HEK293 (cell line): ENCODE measurements around the gene OGFOD3.
A peak's percentile ranks its signal among the peaks of the same experiment; 100 is the strongest.
"Not testable (repeated sequence)": the region's sequence is repeated elsewhere in the genome, so short reads cannot be mapped to it uniquely, and the experiment has no call there.

Experiments used
- CTCF ChIA-PET: fragments of 350-600 bp; formaldehyde crosslinking; extraction: SDS; loops from one replicate; lab custom pipeline; 2021; ENCODE audit warnings: antibody characterized with exemption; lab: Yijun Ruan, JAX
- POLR2A ChIA-PET: fragments of 300-600 bp; formaldehyde crosslinking; extraction: SDS; loops from one replicate; lab custom pipeline; 2020; ENCODE audit warnings: antibody characterized with exemption, inconsistent platforms; lab: Yijun Ruan, JAX
- H3K27ac ChIP-seq: fragments of 200-500 bp; sonication (Bioruptor generic); 2 replicates; pipeline ENCODE4 v1.5.1; 2014; ENCODE audit warnings: low read depth, low read length, control low read depth, inconsistent platforms; ENCODE audit errors: extremely low read depth
- H3K36me3 ChIP-seq, 2 experiments: fragments of 200-500 bp in 1 of 2; sonication (Bioruptor generic) in 1 of 2; 1 replicate in 1 of 2; 2 replicates in 1 of 2; pipeline ENCODE4 v1.5.1; 2014 to 2017; ENCODE audit warnings: inconsistent platforms in 2 of 2, low read length in 2 of 2; ENCODE audit not compliant: control insufficient read depth in 2 of 2, insufficient read depth in 1 of 2
- H3K4me1 ChIP-seq: fragments of 200-500 bp; sonication (Bioruptor generic); 2 replicates; pipeline ENCODE4 v1.5.1; 2014; ENCODE audit warnings: mild to moderate bottlenecking, low read length, inconsistent platforms; ENCODE audit not compliant: control insufficient read depth, insufficient read depth
- H3K4me3 ChIP-seq: 2 replicates; pipeline ENCODE4 v1.5.1; 2011; ENCODE audit warnings: low read depth, mild to moderate bottlenecking, control low read depth, low read length, moderate library complexity
- H3K9me3 ChIP-seq: fragments of 200-500 bp; sonication (Bioruptor generic); 2 replicates; pipeline ENCODE4 v1.5.1; 2014; ENCODE audit warnings: low read depth, low read length, inconsistent platforms; ENCODE audit not compliant: control insufficient read depth, insufficient read depth
- KLF8 ChIP-seq: fragments of 450-650 bp; formaldehyde crosslinking; IDR thresholded peaks from 2 replicates; pipeline ENCODE4 v1.5.1; 2016; ENCODE audit warnings: missing biosample characterization, missing genetic modification characterization
- RBAK ChIP-seq: fragments of 450-650 bp; formaldehyde crosslinking; IDR thresholded peaks from 2 replicates; pipeline ENCODE4 v1.5.1; 2016; ENCODE audit warnings: missing biosample characterization, missing genetic modification characterization
- SCRT1 ChIP-seq: fragments of 450-650 bp; formaldehyde crosslinking; IDR thresholded peaks from 2 replicates; pipeline ENCODE4 v1.5.1; 2016; ENCODE audit warnings: missing biosample characterization, missing genetic modification characterization, borderline replicate concordance
- SCRT2 ChIP-seq: fragments of 450-650 bp; formaldehyde crosslinking; IDR thresholded peaks from 2 replicates; pipeline ENCODE4 v1.5.1; 2016; ENCODE audit warnings: missing biosample characterization, missing genetic modification characterization
- SP2 ChIP-seq: fragments of 450-650 bp; formaldehyde crosslinking; IDR thresholded peaks from 2 replicates; pipeline ENCODE4 v1.5.1; 2016; ENCODE audit warnings: missing biosample characterization, missing genetic modification characterization
- ZBTB48 ChIP-seq: fragments of 450-650 bp; formaldehyde crosslinking; IDR thresholded peaks from 2 replicates; pipeline ENCODE4 v1.5.1; 2016; ENCODE audit warnings: missing biosample characterization, missing genetic modification characterization
- ZBTB7A ChIP-seq: fragments of 450-650 bp; formaldehyde crosslinking; IDR thresholded peaks from 2 replicates; pipeline ENCODE4 v1.5.1; 2016; ENCODE audit warnings: low read depth, missing biosample characterization, missing genetic modification characterization
- ZNF214 ChIP-seq: fragments of 450-650 bp; formaldehyde crosslinking; IDR thresholded peaks from 2 replicates; pipeline ENCODE4 v1.5.1; 2017; ENCODE audit warnings: missing biosample characterization, mild to moderate bottlenecking, missing genetic modification characterization, borderline replicate concordance
- ZNF341 ChIP-seq: fragments of 450-650 bp; formaldehyde crosslinking; IDR thresholded peaks from 2 replicates; pipeline ENCODE4; 2016; ENCODE audit warnings: low read depth, missing biosample characterization, missing genetic modification characterization
- ZNF366 ChIP-seq: fragments of 450-650 bp; formaldehyde crosslinking; conservative IDR thresholded peaks from 2 replicates; pipeline ENCODE4 v1.5.1; 2016; ENCODE audit warnings: missing biosample characterization, missing genetic modification characterization
- ZNF521 ChIP-seq: fragments of 450-650 bp; formaldehyde crosslinking; IDR thresholded peaks from 2 replicates; pipeline ENCODE4 v1.5.1; 2017; ENCODE audit warnings: missing biosample characterization, mild to moderate bottlenecking, missing genetic modification characterization
- ZNF654 ChIP-seq: fragments of 450-650 bp; formaldehyde crosslinking; IDR thresholded peaks from 2 replicates; pipeline ENCODE4 v1.5.1; 2016; ENCODE audit warnings: low read depth, missing biosample characterization, missing genetic modification characterization
- ZNF747 ChIP-seq: fragments of 450-650 bp; formaldehyde crosslinking; IDR thresholded peaks from 2 replicates; pipeline ENCODE4 v1.5.1; 2016; ENCODE audit warnings: missing biosample characterization, missing genetic modification characterization
- TF ChIP-seq, protein P1 (sequence below): fragments of 450-650 bp; formaldehyde crosslinking; IDR thresholded peaks from 2 replicates; pipeline ENCODE4 v1.5.1; 2016; ENCODE audit warnings: missing biosample characterization, missing genetic modification characterization

Gene OGFOD3

DNA sequence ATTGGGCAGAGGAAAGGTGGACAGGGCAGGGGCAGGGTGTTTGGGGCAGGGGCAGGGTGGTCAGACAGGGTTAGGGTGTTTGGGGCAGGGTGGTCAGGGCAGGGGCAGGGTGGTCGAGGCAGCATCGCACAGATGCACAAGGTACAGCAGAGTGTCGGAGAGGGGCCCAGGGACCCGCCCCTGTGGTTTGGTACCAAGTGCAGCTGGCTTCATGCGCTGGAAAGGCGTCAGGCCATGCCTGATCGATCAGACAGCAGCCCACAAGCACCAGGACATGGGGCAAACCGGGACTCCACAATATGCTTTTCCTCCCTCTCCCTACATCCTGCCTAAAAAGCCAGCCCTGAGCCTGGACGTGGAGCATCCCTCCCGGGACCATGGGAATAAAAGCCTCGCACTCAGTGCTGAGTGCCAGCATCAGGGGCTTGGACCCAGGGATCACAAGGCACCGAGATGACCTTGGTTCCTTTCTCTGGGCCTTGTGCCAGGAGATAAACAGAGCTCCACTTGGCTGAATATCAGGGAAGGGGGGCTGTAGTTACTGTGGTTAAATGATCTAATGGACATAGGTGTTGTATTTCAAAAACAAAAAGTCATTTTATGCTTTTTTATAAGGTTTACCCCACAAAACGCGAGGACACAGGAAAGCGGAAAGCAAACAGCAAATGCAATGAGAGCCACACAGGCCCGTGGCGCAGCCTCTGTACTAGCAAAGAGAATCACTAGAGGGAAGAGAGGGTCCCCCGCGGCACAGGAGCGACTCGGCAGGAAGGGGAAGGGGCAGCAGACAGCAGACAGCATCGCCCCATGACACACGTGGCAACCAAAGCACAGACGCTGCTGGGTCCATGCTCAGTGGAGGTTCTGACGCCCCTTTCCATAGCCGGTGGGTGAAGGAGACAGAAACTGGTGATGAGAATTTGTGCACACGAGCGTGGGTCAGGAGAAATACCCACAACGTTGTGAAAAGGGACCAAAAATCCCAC, 5.6 kb downstream of the OGFOD3 start:
- H3K27ac ChIP-seq = no peak overlapping the region
- peak; percentile 43; the same call in 1 of the 2 replicates for TF ChIP-seq ZNF366 (tag by site-specific recombination)
- no peak for TF ChIP-seq SP2 (tag by site-specific recombination)
- TF ChIP-seq RBAK (tag by site-specific recombination) = no peak
- TF ChIP-seq, protein P1, sequence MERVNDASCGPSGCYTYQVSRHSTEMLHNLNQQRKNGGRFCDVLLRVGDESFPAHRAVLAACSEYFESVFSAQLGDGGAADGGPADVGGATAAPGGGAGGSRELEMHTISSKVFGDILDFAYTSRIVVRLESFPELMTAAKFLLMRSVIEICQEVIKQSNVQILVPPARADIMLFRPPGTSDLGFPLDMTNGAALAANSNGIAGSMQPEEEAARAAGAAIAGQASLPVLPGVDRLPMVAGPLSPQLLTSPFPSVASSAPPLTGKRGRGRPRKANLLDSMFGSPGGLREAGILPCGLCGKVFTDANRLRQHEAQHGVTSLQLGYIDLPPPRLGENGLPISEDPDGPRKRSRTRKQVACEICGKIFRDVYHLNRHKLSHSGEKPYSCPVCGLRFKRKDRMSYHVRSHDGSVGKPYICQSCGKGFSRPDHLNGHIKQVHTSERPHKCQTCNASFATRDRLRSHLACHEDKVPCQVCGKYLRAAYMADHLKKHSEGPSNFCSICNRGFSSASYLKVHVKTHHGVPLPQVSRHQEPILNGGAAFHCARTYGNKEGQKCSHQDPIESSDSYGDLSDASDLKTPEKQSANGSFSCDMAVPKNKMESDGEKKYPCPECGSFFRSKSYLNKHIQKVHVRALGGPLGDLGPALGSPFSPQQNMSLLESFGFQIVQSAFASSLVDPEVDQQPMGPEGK (tag by site-specific recombination) = peak; percentile 69
- no peak for TF ChIP-seq ZNF214 (tag by site-specific recombination)
- TF ChIP-seq ZNF654 (tag by site-specific recombination) = no peak
- no peak for TF ChIP-seq ZNF747 (tag by site-specific recombination)
- peak; percentile 69; the same call in 1 of the 2 replicates for TF ChIP-seq ZBTB48
- TF ChIP-seq ZNF521 = no peak
- TF ChIP-seq, all 188 proteins: peak for 3
- CTCF ChIA-PET = interaction anchor here (1.1 to 2.2 kb wide), 3 partner anchors 60 to 69 kb away, joined by 3 to 6 read pairs (median 3); no protein-coding TSS in a partner anchor

DNA sequence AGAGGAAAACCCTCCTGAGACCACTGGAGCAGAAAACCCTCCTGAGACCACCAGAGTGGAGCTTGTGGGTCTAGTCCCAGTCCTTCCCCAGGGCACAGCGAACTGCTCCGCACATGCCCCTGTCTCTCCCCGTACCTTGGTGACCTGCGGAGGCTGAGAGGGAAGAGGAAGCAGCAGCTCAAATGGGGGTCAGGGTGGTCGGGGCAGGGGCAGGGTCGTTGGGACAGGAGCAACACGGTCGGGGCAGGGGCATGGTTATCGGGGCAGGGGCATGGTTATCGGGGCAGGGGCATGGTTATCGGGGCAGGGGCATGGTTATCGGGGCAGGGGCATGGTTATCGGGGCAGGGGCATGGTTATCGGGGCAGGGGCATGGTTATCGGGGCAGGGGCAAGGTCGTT, 6.3 kb downstream of the OGFOD3 start:
- POLR2A ChIA-PET, H3K4me1 ChIP-seq, H3K4me3 ChIP-seq, H3K9me3 ChIP-seq, H3K27ac ChIP-seq: not testable (repeated sequence)
- peaks cover 8 to 10% of the 10 kb centered on the region in 2 experiments; a peak in 2 of 3 replicates for H3K36me3 ChIP-seq
- CTCF ChIA-PET = interaction anchor here (2.2 kb wide), 1 partner anchor 59 kb away, joined by 6 read pairs; no protein-coding TSS in a partner anchor

More for the DNA sequence above, 5.6 kb downstream of the OGFOD3 start:
- Histone ChIP-seq H3K4me1 (peaks cover 9% of the 10 kb centered on the region), H3K4me3 (no peak overlapping the region), H3K9me3 (no peaks in the 10 kb centered on the region), H3K36me3 (peaks cover 8 to 10% of the 10 kb centered on the region in 2 experiments; a peak in 2 of 3 replicates)
- POLR2A ChIA-PET = interaction anchor here (0.7 to 0.8 kb wide), 2 partner anchors 120 to 1986 kb away, joined by 3 read pairs; no protein-coding TSS in a partner anchor

DNA sequence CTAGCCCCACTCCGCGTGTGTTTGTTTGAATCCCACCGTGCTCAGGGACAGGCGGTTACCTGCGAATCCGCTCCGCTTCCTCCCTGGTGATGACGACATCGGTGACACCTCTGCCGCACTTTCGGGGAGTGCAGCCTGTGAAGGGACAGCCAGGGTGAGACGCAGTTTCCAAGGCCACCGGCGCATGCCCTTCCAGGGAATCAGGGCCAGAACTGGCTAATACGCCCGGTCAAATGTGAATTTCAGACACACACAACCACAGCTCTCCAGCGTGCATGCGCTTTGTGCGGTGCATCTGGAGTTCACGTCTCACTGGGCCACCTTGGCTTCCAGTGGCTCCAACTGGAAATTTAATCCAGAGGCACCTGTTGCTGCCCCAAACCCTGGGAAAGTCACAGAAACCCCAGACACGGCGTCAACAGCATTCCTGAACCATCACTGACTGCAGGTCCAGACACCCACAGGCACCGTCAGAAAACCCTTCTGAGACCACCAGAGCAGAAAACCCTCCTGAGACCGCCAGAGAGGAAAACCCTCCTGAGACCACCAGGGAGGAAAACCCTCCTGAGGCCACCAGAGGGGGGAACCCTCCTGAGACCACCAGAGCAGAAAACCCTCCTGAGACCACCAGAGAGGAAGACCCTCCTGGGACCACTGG, 6.9 kb downstream of the OGFOD3 start:
- TF ChIP-seq SCRT1 (tag by site-specific recombination) (peak; percentile 92), ZBTB7A (tag by site-specific recombination) (no peak), SCRT2 (tag by site-specific recombination) (peak; percentile 94), KLF8 (tag by site-specific recombination) (no peak), ZNF341 (tag by site-specific recombination) (peak; percentile 45)
- CTCF ChIA-PET = interaction anchor here (0.6 kb wide), 1 partner anchor 84 kb away, joined by 3 read pairs; no protein-coding TSS in a partner anchor
- Histone ChIP-seq H3K9me3 (no peaks in the 10 kb centered on the region), H3K36me3 (peaks cover 8 to 10% of the 10 kb centered on the region in 2 experiments; a peak in 2 of 3 replicates), H3K4me3 (no peak overlapping the region), H3K27ac (no peak overlapping the region), H3K4me1 (0 out of 2 replicates have a peak, but pooled peaks cover 6% of the 10 kb centered on the region)
- POLR2A ChIA-PET = no interaction called here
